ENCODE data around the gene RBFOX1. TPM values are rescaled to one million over a fixed set of nuclear protein-coding genes. Genes with fewer than 3 reads are reported as not detected.

RBFOX1 gene
- total RNA-seq, 1 experiment from 2014 or later, result not detected

GRCh38 chr16:7399296-7399695 is 66.7 kb downstream of the RBFOX1 start:
- Histone ChIP-seq H3K4me1 (ENCODE audit: control insufficient read depth in 1 of 2, insufficient read depth in 2 of 2, low read length in 2 of 2) (no peaks in the 10 kb centered on the region), H3K9me3 (ENCODE audit: control insufficient read depth in 1 of 2, insufficient read depth in 1 of 2, low read depth in 1 of 2, low read length in 2 of 2) (peaks cover 0 to 23% of the 10 kb centered on the region in 2 experiments; a peak in 2 of 4 replicates), H3K9me2 (ENCODE audit: insufficient read depth) (no peaks in the 10 kb centered on the region), H3K9ac (ENCODE audit: low read length) (no peak overlapping the region), H3K79me2 (ENCODE audit: insufficient read depth, low read length) (no peaks in the 10 kb centered on the region), H3K4me2 (ENCODE audit: low read length) (no peak overlapping the region), H4K20me1 (ENCODE audit: insufficient read depth) (no peaks in the 10 kb centered on the region), H3K27me3 (ENCODE audit: insufficient read depth, low read length) (no peaks in the 10 kb centered on the region), H3K4me3 (replicated peaks in 1 of 2; ENCODE audit: low read depth in 1 of 2, low read length in 2 of 2) (no peak overlapping the region), H2AFZ (ENCODE audit: low read depth, low read length, poor library complexity, severe bottlenecking) (no peak overlapping the region), H3K36me3 (ENCODE audit: control insufficient read depth in 1 of 2, insufficient read depth in 2 of 2, low read length in 2 of 2) (no peaks in the 10 kb centered on the region), H3K27ac (ENCODE audit: low read depth, low read length) (no peak overlapping the region)
- ATAC-seq (no peak), DNase-seq (ENCODE audit: low read depth, low spot score) (no peak)
- intact Hi-C loops (cut with micrococcal nuclease), result no loop called here
- POLR2A ChIA-PET, result no interaction called here
- TF ChIP-seq EZH2 (IDR thresholded peaks at IDR 0.05) (no peak), ZFX (IDR thresholded peaks at IDR 0.05) (no peak), YY1 (IDR thresholded peaks at IDR 0.05; ENCODE audit: extremely low read depth, insufficient replicate concordance, low read depth, low read length) (no peak), JUND (IDR thresholded peaks at IDR 0.05) (no peak), CTCF (IDR thresholded peaks at IDR 0.05 in 2 of 3, conservative IDR thresholded peaks at IDR 0.05 in 1 of 3; ENCODE audit: borderline replicate concordance in 1 of 3, insufficient read depth in 1 of 3, low read depth in 2 of 3, low read length in 2 of 3) (no peak), FOSL1 (IDR thresholded peaks at IDR 0.05; ENCODE audit: low read depth) (no peak), ELF1 (IDR thresholded peaks at IDR 0.05; ENCODE audit: borderline replicate concordance, low read depth) (no peak), SP1 (IDR thresholded peaks at IDR 0.05; ENCODE audit: low read depth) (no peak), CEBPB (IDR thresholded peaks at IDR 0.05; ENCODE audit: low read depth) (no peak), POLR2A (IDR thresholded peaks at IDR 0.05; ENCODE audit: borderline replicate concordance, extremely low read depth, insufficient read depth, insufficient read length) (no peak), MAX (IDR thresholded peaks at IDR 0.05) (no peak), REST (IDR thresholded peaks at IDR 0.05; ENCODE audit: low read depth) (no peak), ZBTB33 (IDR thresholded peaks at IDR 0.05; ENCODE audit: extremely low read depth, insufficient replicate concordance, low read length) (no peak), POLR2AphosphoS5 (IDR thresholded peaks at IDR 0.05; ENCODE audit: low read depth, low read length) (no peak)
- CTCF ChIA-PET, result no interaction called here
- BruUV-seq (replicated peaks), result no TSS peak
- RAD21 ChIA-PET (ENCODE audit: low non-redundant PET in 1 of 2, low total read pairs in 2 of 2, uncharacterized antibody in 2 of 2, unreplicated experiment in 2 of 2), result no interaction called here
